HG02642 (cell line): ENCODE measurements around the gene ANXA8.
"Not testable (repeated sequence)": the region's sequence is repeated elsewhere in the genome, so short reads cannot be mapped to it uniquely, and the experiment has no call there.

Experiments used
- ATAC-seq: cut with Tn5 transposase; IDR thresholded peaks from one replicate; pipeline ENCODE4 v1.9.1; 2021; ENCODE audit warnings: mild to moderate bottlenecking; ENCODE audit not compliant: unreplicated experiment, poor library complexity

The ANXA8 gene, protein sequence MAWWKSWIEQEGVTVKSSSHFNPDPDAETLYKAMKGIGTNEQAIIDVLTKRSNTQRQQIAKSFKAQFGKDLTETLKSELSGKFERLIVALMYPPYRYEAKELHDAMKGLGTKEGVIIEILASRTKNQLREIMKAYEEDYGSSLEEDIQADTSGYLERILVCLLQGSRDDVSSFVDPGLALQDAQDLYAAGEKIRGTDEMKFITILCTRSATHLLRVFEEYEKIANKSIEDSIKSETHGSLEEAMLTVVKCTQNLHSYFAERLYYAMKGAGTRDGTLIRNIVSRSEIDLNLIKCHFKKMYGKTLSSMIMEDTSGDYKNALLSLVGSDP

DNA sequence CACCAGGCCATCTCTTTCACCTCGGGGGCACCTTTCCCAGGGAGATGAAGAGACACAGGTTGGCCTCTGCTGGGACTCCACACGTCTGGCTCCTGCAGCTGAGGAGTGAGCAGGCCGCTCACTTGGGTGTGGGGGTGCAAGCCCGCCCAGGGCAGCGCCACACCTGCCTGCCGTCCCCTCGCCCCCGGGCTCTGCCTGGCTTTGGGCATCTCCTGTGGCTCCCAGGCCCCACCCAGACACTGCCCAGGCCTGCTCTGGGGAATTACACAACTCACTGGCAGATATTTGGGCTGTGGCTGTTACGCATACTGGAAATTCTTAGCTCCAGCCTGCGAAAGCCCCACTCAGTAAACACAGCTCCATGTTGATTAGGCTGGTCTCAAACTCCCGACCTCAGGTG, at the start of gene ANXA8:
Gene ANXA8, minus strand, starts transcription at position 193 of the 400 bp plus-strand sequence. Its CDS starts 182 bp downstream, at position 11.
- ATAC-seq, result not testable (repeated sequence)

GRCh38 chr10:47523475-47523874, 39.6 kb upstream of the ANXA8 start, which contains the start of gene AGAP9:
Gene AGAP9 (minus strand): TSS chr10:47523638. CDS start chr10:47523526, 112 bp downstream.
- ATAC-seq, result not testable (repeated sequence)

- ATAC-seq, result not testable (repeated sequence)
Measured at GRCh38 chr10:47502313-47502712, 18.4 kb upstream of the ANXA8 start.

DNA sequence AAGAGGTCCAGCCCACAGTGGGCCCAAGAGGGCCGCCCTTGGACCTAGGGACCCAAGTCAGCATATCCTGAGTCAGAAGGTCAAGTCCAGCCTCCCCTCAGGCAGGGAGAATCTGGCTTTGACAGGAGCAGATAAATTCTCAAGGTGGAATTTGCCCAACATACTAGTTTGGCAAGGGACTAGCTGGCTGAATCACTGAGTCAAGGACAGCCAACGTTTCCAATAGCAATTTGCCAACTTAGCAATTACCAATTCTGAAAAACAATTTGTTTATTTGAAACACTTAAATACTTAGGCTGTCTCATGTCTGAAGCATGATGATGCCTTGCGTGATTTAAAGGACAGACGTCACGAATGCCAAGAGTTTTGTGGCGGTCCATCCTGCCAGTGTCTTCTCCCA, 10.3 kb upstream of the ANXA8 start:
- ATAC-seq, result not testable (repeated sequence)

DNA sequence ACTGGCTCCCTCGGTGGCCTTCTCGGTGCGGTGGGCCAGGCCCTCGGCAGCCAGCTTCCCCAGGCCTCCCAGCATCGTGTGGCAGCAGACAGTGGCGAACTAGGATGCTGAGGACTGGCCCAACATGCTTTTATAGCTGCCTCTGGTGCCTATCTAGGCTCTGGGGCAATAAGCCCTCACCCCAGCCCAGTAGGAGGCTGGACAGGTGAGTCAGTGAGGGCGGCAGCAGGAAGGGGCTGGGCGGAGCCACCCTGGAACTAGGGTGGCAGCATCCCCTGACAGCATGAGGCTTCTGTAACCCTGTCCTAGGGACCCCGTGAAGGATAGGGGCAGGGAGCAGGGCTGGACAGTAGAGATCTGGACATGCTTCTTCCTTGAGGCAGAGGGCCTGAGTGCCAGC, 7.7 kb upstream of the ANXA8 start, which contains the start of gene FAM25G:
Gene FAM25G, minus strand, starts transcription at position 101 of the 400 bp plus-strand sequence. Its CDS starts 26 bp downstream, at position 75.
- ATAC-seq, result not testable (repeated sequence)

DNA sequence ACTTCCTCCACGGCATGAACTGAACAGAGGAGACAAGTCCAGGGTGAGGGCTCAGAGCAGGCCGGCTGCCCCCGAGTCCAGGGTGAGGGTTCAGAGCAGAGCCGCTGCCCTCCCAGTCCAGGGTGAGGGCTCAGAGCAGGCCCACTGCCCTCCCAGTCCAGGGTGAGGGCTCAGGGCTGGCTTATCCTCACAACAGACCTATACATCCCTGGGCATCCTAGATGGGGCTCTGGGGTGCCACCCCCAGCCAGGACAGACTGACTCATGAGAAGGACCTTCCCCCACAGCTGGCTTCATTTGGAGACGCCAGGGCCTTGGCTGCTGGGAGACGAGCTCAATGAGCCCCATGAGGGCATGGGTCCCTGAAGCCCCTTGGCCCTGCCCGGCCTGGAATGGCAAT, 5.7 kb upstream of the ANXA8 start:
- not testable (repeated sequence) for ATAC-seq

DNA sequence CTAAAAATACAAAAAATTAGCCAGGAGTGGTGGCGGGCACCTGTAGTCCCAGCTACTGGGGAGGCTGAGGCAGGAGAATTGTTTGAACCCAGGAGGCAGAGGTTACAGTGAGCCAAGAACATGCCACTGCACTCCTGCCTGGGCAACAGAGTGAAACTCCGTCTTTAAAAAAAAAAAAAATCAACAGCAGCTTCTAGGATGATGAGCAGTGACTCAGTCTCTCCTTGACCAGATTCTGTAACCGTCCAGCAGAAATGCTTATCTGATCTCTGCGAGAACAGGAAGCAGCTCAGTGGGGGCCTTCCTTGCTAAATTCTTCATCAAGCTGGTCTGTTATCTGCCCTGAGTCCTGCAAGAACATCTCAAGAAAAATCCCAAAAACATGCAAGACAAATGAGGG, 2.0 kb upstream of the ANXA8 start:
- ATAC-seq, result not testable (repeated sequence)

GRCh38 chr10:47484786-47485185, 871 bp upstream of the ANXA8 start:
- not testable (repeated sequence) for ATAC-seq

DNA sequence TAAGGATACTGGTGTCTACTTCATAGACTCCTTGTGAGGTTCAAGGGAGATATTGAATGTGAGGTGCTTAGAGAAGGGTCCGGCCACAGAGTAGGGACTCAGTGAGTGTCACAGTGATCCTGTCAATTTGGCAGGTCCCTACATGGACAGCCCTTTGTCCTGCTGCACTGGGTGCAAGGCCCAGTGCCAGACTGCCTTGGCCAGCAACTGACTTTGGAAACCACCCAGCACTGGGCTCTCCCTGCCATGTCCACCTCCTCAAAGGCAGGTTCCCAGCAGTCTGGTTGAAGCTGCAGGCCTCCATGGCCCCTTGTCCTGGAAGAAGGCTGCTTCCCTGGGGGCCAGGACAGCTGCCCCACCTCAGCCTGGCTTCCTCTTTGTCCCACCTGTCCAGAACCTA, 1.5 kb downstream of the ANXA8 start:
- not testable (repeated sequence) for ATAC-seq

GRCh38 chr10:47481768-47482181, 2.1 kb downstream of the ANXA8 start:
- ATAC-seq, result not testable (repeated sequence)

DNA sequence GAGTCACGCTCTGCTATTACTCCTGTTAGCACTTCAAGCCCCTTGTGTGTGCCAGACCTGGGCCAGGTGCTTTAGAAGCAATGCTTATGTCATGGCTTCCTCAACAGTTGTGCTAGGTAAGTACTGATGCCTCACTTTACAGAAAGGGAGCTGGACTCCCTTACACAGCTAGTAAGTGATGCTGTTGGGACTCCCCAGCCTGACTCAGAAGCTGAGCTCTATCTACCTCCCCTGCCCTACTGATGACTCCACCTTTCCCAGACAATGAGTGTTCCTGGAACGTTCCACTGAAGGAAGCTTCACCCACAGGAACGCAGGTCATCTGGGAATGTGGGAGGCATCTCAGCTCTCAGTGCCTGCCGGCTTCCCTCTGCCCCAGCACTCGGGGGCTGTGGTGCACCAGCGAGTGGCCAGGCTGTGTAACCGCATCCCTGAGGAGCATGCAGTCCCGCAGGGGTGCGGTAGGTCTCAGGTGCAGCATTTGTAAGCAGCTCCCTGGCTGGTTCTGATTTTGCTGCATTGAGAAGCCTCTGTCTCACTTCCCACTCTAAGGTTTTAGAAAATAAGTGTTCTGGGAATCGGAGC, 2.6 kb downstream of the ANXA8 start:
- not testable (repeated sequence) for ATAC-seq

DNA sequence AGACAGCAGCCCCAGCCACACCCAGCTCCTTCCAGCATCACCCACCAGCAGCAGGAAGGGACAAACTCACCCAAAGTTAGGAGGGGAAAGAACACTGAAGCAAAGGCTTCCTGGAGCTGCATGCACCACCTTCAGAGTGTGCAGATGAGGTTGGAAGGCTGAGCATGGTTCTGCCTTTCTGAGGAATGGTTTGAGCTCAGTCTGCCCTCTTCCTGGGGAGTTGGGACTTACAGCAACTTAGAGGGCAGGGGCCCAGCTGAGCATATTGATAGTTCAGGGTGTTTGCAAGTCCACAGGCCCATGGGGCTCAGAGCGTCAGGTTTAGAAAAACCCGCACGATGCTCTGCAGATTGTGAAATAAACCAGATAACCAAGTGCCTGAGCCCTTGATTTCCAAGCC, 3.8 kb downstream of the ANXA8 start:
- ATAC-seq, result not testable (repeated sequence)

DNA sequence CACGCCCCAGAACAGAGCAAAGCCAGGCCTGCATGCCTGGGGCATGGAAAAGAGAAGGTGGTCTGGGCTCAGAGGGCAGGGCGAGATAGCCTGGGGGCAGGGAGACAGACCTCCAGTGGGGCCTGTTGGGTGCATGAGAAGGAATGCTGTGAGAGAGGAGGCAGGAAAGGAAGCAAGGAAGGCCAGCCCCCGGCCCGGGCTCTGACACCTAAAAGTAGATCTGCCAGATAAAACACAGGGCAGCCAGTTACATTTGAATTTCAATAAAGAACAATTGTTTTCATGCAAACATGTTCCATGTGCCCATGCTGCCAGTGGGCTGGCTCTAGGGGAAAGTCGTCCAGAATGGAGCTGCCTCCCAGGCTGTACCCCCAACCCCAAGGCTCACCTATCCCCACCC, 5.8 kb downstream of the ANXA8 start:
- not testable (repeated sequence) for ATAC-seq

DNA sequence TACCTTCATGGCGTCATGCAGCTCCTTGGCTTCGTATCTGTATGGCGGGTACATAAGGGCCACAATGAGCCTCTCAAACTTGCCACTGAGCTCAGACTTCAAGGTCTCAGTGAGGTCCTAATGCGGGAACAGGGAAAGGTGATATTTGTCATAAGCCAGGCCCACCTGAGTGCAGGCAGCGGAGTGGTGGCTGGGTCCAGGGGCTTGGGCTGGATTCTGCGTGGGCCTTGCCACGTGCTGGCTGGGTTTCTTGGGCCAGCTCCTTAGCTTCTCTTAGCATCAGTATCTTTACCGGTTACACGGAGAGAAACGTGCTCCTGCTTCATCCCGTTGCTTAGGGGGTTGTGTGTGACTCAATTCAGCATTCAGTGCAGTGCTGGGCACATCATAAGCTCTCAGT, 6.8 kb downstream of the ANXA8 start:
- not testable (repeated sequence) for ATAC-seq

- ATAC-seq, result not testable (repeated sequence)
Measured at GRCh38 chr10:47475101-47475500, 8.8 kb downstream of the ANXA8 start.

DNA sequence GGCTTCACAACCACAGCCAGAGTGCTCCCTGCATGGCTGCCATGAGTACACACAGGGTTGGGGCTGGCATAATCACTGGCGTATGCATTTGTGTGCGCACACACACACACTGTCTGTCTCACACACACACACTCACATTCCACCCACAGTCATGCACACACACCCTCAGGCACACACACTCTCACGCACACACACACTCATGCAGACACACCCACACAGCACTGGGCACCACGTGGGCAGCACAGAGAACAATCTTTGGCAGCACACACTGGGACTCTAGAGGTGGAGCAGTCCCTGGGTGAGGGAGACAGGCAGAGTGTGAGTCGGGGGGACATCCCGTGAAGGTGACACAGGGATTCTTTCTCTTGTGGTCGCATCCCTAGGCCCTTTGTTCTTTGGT, 10.4 kb downstream of the ANXA8 start:
- not testable (repeated sequence) for ATAC-seq

GRCh38 chr10:47472647-47473046, 11.3 kb downstream of the ANXA8 start:
- not testable (repeated sequence) for ATAC-seq

- not testable (repeated sequence) for ATAC-seq
Measured at GRCh38 chr10:47472072-47472471, 11.8 kb downstream of the ANXA8 start.

- not testable (repeated sequence) for ATAC-seq
Measured at GRCh38 chr10:47468731-47469528, 15.0 kb downstream of the ANXA8 start.

DNA sequence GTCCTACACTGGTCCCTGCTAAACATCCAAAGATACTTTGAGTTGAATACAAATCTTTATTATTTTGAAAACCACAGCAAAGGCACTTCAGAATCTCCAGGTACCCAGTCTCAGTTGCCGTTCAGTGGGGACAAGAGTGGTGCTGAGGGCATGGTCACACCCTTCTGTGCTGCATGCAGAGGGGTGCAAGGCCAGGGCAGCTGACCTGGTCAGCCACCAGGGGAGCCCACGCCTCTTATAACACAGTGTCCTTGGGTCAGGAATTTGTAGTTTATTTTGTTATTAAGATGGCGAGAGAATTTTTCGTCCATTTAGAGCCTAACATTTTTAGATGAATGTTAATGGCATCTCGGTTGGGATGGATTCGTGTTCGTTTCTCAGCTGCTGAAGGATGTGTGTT, 16.0 kb downstream of the ANXA8 start:
- not testable (repeated sequence) for ATAC-seq

DNA sequence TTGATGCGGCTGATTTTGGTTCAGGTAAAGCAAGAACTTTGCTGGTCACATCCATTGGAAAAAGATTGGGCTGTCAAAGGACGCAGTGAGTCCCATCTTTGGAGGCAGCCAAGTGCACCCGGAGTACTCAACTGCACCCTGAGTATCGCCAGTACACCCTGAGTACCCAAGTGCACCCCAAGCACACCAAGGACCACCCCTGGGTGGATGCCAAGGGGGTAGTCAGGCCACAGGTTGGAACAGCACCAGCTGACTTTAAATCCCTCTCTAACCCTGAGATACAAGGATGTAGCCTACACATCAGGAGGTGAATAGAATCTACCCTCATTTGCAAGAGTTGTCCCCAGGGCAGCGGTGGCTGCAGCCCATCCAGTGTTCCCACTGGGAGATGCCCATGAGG, 16.5 kb downstream of the ANXA8 start:
- not testable (repeated sequence) for ATAC-seq
